Right lobe of liver (tissue), 4 donors: ENCODE data around the gene SLC7A5.
"Not testable (repeated sequence)": the region's sequence is repeated elsewhere in the genome, so short reads cannot be mapped to it uniquely, and the experiment has no call there.

Experiments used
- CTCF ChIP-seq, 4 donors: fragments of 200-600 bp in 3 of 4; fragments of 450-650 bp in 1 of 4; IDR thresholded peaks; one replicate each; pipeline versions ENCODE4 v1.5.1 to v1.8.0; 2016 to 2022; ENCODE audit warnings: antibody characterized with exemption in 4 of 4, mild to moderate bottlenecking in 2 of 4
- POLR2A ChIP-seq: fragments of 450-650 bp; IDR thresholded peaks from one replicate; pipeline ENCODE4 v1.6.1; 2017; ENCODE audit warnings: antibody characterized with exemption, mild to moderate bottlenecking
- donor health status: DM: no; HTN: no; CAD: no.
- donor health status: DM: no; HTN: no; CAD: no.
- donor health status: DM: no; HTN: yes; CAD: no.

- TF ChIP-seq CTCF (IDR thresholded peaks at IDR 0.05); POLR2A: not testable (repeated sequence)
These were observed 10.2 kb upstream of the SLC7A5 start for GRCh38 chr16:87879411-87880013.
